GM18861 (cell line): ENCODE results near the gene CHST11.

Experiments used
- ATAC-seq: cut with Tn5 transposase; IDR thresholded peaks from one replicate; pipeline ENCODE4 v1.9.1; 2021; ENCODE audit not compliant: unreplicated experiment

Gene CHST11

DNA sequence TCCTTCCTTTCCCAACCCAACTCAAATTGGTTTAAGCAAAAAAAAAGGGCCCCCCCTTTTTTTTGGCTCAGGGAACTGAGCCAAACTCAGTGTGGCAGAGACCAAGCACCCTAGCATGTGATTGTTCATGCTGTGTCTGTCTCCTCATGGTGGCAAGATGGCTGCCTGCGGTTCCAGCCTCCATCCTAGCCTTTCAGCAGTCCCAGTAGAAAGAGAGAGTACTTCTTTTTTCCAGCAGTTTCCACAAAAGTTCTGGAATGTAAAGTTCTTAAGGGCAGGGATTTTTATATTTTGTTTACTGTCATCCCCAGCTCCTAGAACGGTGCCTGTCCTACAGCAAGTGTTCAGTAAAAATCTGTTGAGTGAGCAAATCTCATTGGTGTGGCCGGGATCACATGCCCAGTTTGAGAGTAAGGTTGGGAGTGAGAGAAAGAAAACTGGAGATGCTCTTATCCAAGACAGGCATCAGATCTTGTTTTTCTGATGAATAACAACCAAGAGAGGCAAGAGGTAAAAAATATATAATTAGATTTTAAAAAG, 22.4 kb downstream of the CHST11 start:
- ATAC-seq, result no peak

DNA sequence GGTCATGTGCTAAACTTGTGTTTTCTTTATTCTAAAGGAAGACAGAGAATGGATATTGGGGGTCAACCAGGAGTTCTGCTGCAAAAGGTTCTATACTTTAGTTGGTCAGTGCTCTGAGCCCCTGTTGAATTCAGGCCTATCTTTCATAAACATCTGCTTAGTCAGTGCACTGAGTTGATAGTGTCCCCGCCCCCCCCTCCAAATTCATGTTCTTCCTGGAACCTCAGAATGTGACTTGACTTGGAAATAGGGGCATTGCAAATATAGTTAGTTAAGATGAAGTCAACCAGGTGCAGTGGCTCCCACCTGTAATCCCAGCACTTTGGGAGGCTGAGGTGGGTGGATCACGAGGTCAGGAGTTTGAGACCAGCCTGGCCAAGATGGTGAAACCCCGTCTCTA, 23.3 kb downstream of the CHST11 start:
- ATAC-seq, result no peak

DNA sequence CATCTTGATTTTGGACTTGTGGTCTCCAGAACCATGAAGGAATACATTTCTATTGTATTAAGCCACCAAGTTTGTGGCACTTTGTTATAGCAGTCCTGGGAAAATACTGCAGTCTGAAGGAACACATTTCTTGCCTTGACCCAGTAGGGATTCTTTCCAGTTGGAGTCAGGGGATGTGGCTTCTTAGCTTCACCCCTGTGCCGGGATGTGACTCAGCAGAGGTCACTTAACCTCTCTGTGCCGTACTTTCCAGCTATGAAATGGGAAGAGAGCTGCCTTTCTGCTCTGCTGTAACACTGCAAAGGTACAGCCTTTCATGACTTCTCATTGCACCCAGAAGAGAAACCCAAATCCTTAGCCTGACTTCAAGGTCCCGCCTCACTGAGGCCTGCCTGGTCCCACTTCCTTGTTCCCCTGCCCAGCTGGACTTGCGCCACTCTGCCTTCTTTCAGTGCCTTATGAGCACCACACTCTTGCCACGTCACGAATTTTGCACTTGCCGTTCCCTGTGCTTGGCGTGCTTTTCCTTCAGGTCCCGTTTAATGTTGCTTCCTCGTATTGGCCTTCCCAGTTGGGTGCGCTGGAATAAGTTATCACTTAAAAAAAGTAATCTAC, 24.2 kb downstream of the CHST11 start:
- ATAC-seq, result no peak

DNA sequence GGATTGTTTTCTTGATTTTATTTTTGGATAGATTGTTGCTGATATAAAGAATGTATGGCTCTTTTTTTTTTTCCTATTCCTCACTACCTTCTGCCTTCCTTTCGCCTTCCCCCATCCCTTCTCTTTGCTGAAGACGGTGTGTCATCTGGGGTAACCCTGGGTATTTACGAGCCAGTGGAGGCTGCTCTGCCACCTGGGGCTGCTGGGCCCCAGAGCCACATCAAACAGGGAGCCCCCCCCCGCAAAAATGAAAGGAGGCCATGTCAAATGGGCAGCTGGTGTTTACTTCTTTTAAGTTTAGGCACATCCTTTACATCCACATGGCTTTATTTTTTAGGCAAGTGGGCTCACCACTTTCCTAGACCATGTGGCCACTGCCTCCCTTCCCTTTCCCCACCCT, 25.4 kb downstream of the CHST11 start:
- no peak for ATAC-seq

DNA sequence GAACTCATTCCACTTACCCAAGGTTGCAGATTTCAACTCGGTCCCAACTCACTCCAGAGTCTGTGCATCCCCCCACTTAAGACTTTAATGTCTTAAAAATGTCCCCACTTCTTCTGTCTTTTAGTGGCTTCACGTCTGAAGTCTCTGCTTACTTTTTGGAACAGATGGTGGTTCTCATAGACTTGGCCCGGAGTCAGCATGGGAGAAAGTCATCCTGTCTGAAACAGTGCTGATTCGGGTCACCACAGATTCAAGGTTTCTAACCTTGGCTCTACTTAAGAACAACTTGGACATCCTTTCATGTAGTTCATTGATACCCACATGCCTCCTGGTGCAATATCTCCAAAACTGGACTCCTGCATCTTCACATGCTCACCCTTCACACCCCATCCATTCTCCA, 26.0 kb downstream of the CHST11 start:
- ATAC-seq, result no peak

DNA sequence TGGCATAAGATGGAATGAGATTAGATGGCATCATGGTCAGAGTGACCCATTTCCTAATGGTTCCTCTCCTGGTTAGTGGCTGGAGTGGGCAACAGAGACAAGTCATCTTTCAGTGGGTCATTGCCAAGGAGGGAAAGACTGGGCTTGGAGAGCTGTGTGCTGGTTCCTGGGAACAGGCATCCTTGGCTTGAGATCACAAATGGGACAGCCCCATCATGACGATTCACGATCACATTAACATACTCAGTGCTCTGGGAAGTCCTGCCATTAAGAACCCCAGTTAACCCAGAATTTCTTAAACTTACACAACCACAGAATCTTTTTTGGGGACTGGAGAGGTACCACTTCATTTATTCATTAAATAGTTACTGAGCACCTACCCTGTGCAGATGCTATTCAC, 27.3 kb downstream of the CHST11 start:
- no peak for ATAC-seq

DNA sequence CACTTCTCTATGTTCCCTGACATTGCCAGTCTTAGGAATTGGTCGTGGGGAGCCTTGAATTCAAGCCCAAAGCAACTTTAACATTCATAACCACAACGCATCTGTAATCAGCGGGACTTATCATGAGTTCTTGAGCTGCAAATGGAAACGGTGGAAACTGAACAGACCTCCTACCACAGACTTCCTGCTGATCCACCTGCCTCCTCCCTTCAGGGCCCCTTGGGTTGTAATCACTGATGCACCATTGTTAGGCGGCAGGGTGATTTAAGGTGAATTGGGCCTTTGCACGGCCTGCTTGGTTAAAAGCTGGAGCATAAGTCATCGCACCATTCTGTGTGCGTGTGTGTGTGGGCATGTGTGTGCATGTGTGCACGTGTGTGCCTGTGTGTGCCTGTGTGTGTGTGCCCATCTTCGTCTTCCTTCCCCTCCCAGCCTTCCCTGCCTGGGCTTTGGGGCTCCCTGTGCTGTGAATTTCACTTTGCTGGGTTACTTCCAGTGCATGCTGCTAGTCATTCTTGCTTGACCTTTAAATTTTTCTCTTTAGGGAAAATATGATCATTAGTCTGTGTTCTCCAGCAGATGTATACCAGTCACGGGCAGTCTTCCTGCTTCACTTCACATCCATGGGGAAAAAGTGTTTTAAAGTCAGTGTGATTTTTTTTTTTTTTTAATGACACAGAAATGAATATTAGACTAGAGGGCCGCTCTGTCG, 29.1 kb downstream of the CHST11 start:
- ATAC-seq, result no peak

DNA sequence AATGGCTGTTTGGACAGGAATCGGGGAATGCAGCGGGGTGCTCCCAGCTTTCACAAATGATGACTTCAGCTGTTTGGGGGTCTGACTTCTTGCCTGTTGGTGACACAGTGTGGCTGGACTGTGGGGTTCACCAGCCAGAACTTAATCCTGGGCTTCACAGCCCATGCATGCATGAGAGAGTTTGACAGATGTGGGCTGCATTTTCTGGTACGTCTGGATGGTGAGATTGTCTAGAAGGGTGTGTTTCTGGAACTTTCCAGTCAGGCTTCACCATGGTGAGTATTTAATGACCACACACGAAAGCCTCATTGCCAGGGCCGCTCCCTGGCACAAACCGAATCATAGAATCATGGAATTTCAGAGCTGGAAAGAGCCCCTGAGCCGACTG, 29.6 kb downstream of the CHST11 start:
- no peak for ATAC-seq

DNA sequence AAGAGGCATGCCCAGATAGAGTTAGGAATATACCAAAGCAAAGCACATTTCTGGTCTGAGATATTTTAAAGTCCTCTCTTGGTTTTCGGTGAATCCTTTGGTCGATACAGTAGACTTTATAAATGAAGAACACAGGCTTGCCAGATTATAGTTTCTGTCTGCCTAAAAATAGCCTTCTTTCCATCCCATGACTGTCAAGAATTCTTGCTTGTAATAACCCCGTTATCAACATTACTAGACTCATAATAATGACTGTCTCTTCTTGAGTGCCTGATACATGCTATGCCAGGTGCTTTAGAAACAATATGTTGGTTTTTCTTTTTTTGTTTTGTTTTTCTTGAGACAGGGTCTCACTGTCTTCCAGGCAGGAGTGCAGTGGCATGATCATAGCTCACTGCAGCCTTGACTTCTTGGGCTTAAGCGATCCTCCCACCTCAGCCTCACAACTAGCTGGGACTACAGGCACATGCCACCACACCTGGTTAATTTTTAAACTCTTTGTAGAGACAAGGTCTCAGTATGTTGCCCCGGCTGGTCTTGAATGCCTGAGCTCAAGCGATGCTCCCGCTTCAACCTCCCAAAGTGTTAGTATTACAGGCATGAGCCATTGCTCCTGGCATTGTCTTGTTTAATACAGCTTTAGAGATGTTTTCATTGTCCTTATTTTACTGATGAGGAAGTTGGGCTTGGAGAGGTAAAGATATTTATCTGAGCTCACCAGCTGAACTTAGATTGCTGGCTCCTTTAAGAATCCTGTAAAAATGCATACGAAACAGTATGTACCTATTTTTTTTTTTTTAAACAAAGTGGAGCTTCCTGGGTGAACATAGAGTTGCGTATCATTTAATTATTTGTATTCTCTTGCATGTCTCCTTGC, 30.4 kb downstream of the CHST11 start:
- ATAC-seq, result no peak

DNA sequence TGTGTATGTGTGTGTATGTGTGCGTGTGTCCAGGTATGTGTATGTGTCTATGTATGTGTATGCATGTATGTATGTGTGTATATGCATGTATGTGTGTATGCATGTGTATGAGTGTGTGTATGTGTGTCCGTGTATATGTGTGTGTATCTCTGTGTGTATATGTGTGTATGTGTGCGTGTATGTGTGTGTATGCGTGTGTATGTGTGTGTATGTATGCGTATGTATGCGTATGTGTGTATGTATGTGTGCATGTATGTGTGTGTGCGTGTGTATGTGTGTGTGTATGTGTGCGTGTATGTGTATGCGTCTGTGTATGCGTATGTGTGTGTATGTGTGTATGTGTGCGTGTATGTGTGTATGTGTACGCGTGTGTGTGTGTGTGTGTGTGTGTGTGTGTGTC, 31.6 kb downstream of the CHST11 start:
- ATAC-seq, result no peak

DNA sequence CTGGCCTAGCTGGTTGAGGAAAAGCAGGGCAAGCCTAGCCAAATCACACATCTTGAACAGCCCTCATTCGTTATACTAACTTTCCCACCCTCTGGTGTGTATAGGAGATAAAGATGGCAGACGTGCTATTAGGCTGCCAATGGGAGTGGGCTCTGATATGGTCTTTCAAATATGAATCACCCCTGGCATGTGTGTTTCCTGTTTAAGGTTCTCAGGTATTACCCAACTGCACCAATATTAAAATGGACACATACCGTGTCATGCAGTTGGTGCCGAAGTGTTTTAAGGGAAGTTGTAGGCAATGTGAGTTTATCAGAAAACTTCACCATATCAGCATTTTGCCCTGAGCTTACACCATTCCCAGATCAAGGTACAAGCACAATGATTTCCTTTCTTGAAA, 33.4 kb downstream of the CHST11 start:
- no peak for ATAC-seq

DNA sequence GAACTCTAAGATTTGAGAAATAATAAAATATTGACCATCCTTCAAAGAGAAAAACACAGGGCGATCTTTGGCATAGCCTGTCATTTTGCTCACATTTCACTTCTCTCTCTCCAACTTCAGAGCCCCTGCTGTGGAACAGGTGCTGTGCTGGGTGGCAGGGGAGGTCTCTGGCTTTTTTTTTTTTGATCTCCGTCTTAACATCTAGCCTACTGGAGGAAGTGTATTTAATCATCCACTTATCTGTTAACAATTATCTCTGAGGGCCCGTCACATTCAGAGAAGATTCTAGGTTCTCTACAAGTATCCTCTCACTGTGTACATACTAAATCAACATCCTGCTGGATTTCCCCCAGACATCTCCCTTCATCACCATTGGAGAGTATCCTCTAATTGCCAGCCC, 34.1 kb downstream of the CHST11 start:
- ATAC-seq, result no peak

DNA sequence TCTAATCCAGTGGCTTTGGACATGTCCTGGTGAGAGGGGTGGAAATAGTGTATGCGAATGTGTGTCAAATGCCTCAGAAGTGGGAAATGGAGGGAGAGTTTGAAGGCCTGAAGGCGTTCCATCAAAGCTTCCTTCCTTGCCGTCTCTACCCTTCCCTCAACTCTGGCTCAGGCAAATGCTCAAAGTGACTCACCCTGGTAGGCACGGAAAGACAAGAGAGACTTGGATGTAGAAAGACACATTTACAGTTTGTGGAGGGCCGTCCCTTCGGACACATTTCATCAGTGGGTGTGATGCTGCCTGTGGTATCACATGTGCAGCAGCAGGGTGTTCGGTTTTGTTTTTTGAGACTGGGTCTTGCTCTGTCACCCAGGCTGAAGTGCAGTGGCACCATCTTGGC, 36.7 kb downstream of the CHST11 start:
- ATAC-seq, result no peak

DNA sequence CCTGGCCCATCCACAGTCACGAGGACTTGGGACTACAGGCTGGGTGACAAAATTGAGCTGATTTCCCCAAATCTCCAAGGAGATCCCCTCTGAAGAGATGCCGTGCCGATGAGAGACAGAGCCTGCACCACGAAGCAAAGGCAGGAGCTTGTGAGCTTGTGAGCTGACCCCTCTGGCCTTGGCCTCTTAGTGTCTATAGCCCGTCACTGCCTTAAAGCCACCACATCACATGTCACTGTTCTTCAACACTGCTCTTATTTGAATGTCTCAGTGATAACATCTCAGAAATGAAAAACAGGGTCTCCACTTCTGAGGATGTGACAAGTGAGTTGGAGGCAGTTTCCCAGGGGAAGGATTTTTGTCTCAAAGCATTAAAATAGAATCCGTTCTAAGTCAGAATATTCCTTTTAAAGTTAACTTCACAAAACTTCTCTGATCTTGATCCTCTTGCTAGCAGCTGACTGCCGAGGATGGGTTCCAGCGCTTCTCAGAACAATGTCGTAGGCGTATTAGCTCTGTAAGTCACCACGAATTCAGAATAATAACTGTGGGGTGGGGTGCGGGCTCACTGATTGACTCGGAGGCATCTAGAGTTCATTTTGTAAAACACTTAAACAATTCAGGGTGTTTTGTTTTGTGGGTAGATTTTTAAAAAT, 37.5 kb downstream of the CHST11 start:
- ATAC-seq, result peak; percentile 34

DNA sequence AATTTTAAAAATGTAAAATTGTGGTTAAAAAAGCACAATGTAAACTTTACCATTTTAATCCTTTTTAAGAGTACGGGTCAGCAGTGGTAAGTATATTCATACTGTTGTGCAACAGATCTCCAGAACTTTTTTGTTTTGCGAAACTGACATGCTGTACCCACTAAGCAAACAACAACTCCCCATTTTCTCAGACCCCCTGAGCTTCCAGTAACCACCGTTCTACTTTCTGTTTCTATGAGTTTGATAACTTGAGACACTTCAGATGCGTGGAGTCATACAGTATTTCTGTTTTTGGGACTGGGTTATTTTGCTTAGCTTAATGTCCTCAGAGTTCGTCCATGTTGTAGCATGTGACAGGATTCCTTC, 38.0 kb downstream of the CHST11 start:
- ATAC-seq, result peak; percentile 34

DNA sequence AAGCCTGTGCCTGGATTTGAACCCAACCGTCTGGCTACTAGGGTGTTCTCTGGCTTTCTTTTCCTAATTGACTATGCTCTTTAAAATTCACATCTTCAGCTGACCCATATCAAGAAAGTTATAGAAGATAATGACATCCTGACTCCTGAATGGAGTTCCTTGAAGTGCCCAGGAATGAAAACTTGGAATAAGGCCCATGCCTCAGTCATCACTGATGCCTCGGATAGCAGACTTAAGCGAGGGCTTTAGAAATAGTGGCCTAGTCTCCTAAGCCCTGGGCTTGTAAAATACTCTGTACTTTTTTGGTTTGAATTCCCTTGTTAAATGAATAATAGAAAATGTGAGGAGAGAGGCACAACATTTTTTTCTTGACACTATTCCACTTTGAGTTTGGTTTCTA, 39.0 kb downstream of the CHST11 start:
- ATAC-seq, result no peak

DNA sequence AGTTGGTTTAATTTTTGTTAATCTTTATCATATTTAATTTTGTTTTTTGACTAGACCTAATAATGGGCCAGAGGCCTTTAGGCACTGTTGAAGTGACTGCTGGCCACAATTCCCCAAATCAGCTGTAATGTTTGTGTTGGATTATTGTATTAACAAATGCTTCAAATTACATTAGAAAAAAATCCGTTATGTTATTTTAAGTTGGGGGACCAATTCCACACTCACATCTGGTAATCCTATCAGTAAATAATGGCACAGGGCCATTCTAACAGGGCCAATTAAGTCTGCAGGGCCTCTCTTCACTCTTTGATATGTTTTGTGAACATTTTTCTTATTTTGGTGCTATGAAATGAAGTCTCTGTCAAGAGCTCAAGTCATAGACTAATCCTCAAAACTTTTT, 39.6 kb downstream of the CHST11 start:
- ATAC-seq, result no peak

DNA sequence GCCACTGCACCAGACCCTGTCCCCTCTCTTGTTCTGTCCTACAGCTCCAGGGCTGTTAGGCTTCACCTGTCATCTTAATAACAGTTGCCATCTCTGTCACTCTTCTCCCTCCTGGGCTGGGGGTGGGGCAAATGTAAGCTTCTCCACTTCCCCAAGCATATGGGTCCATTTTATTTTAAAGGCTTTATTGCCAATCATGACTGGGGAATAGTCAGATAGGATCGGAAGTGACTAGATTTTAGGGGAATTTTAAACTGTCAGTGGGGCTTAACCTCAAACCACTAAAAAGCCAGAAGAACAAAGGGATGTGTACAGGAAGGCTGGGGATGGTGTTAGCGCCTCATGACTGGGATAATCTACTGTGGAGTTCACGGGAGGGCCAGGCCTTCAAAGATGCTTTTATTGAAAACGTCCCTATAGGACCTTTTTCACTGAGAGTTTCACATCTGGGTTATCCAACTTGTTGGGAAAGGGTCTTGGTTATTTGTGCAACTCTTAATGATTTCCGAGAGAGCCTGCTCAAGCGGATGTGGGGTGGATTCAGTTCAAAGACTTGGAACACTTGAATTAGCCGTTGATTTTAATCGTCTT, 41.6 kb downstream of the CHST11 start:
- ATAC-seq, result no peak

DNA sequence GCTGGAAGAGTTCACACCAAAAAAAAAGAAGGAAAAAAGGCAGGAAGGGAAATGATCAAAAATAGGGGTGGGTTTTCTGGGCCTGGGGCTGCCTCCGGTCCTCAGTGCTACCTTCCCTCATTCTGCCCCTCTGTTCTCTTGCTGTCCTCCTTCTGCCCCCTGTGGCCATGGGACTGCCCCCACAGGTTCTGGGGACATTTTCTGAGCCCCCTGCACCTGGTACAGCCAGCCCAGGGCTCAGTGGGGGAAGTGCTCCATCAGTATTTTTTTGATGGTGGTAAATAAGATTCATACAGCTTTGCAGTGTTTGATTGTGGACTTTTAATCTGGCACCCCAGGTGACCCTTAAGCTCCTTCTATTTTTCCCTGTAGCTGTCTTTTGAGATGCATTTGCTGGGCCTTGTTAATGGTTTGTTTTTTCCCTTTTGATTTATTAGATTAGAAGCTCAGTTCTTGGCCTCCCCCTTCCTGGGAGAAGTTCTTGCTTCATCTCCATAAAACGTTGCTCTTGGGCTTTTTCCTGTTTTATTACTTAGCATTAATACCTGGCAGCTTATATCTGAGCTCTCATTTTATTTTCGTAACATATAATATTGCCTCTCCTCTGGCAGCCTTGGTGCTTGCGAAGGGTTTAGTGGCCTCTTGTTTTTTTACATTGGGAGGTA, 43.1 kb downstream of the CHST11 start:
- ATAC-seq, result no peak

DNA sequence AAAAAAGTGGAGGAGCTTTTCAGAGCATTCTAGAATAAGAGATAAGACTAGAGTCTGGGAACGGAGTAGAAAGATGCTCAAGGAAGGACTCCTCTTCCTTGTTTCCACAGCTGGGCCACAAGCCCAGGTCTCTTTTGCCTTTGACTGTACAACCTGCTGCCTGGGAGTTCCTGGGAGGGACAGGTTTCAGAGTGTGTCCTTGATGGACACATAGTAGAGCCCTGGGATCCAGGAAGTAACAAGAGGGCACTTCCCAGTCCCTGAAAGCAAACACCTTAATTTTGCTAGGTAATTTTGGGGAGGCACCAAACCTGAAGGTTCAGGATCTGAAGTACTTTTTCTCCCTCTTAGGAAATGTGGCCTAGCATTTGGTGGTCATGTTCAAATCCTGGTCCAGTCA, 44.4 kb downstream of the CHST11 start:
- no peak for ATAC-seq

DNA sequence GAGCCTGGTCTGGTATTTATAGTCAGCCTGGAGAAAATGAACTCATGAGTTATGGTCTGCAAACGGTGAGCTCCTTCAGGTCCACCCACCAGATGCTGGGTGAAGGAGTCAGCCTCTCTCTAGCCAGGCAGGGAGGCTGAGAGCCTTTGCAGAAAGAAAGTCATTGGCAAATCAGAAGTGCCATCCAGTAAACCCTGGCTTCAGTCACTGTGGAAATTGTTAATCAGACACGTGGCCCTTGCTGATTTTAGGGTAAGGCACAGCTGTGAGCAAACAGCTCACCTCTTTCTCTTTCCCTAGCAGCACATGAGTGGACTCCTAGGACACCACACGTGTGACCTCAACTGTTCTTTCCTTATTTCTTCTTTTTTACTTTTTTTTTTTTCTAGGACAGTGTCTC, 44.9 kb downstream of the CHST11 start:
- no peak for ATAC-seq
